ENCODE measurements around the gene GNAL.
"Not testable (repeated sequence)": the region's sequence is repeated elsewhere in the genome, so short reads cannot be mapped to it uniquely, and the experiment has no call there.

Gene GNAL

DNA sequence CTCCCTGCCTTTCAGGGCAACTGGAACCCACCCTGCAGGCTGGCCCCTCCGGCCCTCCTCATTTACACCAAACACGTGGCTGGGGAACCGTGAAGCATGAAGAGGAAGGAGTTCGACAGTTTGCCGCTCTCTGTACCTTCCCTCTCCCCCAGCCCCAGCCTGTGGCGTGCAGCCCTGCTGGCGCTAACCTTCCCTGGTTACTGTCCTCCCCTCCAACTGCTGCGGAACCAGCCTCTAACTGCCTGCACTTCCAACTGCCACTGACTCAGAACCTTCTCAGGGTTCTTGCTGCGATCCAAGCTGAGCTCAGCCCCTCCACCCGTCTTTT, 19.2 kb upstream of the GNAL start:
- DNase-seq, result no peak

DNA sequence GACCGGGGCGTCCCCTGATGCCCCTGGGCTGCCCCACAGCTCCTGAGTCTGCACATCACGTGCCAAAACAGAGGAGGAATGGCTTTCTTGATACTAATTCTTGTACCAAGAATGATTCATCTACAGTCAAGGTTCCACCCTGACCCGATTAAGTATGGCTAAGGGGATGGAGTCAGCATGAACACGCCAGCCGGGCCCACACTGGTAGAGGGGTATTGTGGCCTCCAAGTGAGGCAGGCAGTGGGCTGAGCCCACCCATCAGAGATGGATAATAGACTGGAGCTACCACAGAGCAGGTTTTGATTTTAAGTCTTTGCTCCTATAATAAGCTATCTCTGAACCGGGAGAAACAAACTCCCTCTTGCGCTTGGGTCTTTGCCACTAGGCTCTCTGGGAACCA, 17.9 kb upstream of the GNAL start:
- no peak for DNase-seq

- DNase-seq, result no peak
These were observed 16.9 kb upstream of the GNAL start for GRCh38 chr18:11672198-11672597.

DNA sequence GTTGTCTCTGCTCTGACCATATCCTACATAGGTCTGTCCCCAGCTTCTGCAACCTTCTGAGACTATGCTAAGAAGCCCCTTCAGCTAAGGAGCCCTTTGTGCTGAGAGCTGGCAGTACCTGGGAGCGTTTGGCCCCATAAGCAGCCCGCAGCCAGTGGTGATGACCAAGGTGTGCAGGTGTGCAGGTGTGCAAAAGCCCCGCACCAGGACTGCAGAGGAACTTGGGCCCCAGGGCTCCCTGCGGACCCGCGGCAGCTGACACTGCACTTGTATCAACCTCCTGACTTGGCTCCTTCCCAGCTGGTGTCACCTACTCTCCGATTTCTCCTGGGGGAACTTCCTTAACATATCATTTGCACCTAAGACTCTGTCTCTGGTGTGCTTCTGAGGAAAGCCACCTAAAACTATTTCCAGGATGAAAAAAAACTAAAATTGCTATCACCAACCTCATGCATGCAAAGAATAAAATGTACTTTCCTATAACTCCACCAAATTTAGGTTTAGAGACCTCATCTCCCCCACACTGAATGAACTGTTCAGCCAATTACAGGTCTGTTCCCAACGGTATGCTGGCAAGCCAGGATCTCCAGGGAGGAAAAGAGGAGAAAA, 16.1 kb upstream of the GNAL start:
- DNase-seq, result no peak

- DNase-seq, result no peak
These were observed 15.5 kb upstream of the GNAL start for GRCh38 chr18:11673560-11673959.

GRCh38 chr18:11674119-11674518, 14.9 kb upstream of the GNAL start:
- DNase-seq, result no peak

GRCh38 chr18:11676386-11676785, 12.7 kb upstream of the GNAL start:
- no peak for DNase-seq

DNA sequence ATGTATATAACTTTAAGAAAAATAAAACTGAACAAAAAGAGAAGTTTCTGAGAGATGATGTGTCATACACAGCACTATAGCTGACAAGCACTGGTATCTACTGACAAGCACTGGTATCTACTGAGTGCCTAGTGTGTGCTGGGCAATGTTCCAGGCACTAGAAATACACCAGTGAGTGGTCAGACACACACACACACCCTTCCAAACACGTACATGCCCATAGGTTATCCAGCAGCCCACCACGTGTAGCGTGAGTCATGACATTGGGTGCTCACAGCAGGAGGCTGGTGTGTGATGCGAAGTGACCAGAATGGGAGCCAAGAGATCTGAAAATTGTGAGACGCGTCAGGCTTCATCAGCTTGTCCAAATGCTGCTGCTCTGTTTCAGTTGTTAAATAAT, 12.2 kb upstream of the GNAL start:
- DNase-seq, result no peak

- DNase-seq, result no peak
These were observed 10.9 kb upstream of the GNAL start for GRCh38 chr18:11678211-11678610.

DNA sequence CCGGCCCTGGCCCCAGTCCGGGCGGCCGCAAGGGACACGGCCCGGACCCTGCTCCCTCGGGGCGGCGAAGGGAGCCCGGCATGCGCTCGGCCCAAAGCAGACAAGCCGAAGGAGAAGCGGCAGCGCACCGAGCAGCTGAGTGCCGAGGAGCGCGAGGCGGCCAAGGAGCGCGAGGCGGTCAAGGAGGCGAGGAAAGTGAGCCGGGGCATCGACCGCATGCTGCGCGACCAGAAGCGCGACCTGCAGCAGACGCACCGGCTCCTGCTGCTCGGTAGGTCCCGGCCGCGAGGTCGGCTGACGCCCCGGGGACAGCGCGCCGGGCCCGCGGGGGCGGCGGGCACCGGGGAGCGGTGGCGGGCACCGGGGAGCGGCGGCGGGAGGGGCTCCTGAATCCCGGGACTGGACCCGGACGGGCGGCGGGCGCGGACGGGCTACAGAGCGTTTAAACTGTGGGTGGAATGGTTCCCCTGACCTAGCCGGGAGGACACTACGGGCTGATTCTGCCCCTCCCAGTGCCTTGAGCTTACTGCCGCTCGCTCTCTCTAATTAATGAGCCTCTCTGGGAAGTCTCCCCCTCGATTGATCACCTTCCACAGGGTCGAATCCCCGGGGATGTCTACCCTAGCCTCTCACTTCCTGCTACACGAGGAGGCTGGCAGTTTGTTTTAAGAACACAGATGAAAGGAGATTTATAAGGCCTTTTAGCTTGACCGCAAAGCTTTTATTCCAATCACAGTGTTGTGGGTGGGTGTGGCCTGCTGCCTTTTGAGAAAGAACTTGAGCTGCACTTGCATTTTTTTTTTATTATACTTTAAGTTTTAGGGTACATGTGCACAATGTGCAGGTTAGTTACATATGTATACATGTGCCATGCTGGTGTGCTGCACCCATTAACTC, 853 bp downstream of the GNAL start:
- no peak for DNase-seq

DNA sequence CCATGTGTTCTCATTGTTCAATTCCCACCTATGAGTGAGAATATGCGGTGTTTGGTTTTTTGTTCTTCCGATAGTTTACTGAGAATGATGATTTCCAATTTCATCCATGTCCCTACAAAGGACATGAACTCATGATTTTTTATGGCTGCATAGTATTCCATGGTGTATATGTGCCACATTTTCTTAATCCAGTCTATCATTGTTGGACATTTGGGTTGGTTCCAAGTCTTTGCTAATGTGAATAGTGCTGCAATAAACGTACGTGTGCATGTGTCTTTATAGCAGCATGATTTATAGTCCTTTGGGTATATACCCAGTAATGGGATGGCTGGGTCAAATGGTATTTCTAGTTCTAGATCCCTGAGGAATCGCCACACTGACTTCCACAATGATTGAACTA, 1.6 kb downstream of the GNAL start:
- not testable (repeated sequence) for DNase-seq

DNA sequence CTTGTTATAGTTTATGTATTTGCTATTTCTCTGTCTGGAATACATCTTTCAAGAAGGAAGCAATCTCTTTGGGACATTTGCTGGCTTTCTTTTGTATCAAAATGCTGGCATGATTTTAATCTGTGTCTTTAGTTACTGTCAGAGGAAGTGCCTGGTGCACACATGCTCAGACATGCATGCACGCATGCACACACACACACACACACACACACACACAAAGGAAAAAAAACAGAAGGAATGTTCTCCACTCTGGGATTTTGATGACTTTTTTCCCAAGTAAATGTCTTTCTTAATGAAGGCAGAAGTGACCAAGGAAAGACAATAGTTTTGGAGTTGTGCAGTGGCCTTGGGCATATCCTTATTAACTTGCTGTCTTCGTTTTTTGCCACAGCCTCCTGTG, 6.7 kb downstream of the GNAL start:
- no peak for DNase-seq

DNA sequence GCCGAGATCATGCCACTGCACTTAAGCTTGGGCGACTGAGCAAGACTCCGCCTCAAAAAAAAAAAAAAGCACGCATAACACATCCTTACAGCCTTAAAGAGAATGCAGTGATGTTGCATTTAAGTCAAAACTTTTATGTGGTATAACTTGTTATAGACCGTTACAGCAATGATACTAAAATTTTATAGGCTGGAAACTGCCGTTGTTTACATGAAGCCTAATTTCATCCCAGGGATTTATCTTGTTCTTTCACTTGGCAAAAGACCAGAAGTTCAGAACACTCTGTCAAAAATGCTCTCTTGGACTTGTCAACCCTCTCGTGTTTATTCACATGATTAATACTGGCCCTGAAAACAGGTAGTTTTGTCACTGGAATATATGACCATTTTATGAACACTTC, 7.4 kb downstream of the GNAL start:
- no peak for DNase-seq

GRCh38 chr18:11700876-11701275, 11.8 kb downstream of the GNAL start:
- DNase-seq, result no peak

- DNase-seq, result no peak
These were observed 21.5 kb downstream of the GNAL start for GRCh38 chr18:11710578-11710977.

DNA sequence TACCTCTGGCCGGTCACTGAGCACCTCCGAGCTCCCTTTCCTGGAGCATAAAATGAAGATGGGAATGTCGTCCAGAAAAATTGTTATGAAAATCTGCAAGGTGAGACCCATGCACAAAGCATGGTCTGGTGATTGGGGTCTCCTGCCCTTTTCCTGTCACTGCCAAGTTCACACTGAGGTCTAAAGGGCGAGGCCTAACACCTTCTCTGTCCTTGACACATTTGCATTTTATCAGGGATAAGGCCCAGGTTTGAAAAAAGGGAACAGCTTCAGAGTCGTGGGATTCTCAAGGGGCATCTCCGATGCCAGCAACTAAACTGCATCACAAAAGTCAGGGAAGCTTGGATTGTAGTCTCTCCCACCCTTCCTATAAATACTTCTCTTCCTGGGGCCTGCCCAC, 24.7 kb downstream of the GNAL start:
- no peak for DNase-seq

- DNase-seq, result no peak
These were observed 25.3 kb downstream of the GNAL start for GRCh38 chr18:11714244-11714918.

DNA sequence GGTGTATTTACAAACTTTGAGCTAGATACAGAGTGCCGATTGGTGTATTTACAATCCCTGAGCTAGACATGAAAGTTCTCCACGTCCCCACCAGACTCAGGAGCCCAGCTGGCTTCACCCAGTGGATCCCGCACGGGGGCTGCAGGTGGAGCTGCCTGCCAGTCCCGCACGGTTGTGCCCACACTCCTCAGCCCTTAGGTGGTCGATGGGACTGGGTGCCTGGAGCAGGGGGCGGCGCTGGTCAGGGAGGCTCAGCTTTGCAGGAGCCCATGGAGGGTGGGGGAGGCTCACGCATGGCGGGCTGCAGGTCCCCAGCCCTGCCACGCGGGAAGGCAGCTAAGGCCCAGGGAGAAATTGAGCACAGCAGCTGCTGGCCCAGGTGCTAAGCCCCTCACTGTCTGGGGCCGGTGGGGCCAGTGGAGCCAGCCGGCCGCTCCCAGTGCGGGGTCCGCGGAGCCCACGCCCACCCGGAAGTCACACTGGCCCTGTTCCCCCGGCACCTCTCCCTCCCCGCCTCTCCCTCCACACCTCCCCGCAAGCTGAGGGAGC, 27.8 kb downstream of the GNAL start:
- DNase-seq, result not testable (repeated sequence)

GRCh38 chr18:11719050-11719449, 30.0 kb downstream of the GNAL start:
- DNase-seq, result no peak

DNA sequence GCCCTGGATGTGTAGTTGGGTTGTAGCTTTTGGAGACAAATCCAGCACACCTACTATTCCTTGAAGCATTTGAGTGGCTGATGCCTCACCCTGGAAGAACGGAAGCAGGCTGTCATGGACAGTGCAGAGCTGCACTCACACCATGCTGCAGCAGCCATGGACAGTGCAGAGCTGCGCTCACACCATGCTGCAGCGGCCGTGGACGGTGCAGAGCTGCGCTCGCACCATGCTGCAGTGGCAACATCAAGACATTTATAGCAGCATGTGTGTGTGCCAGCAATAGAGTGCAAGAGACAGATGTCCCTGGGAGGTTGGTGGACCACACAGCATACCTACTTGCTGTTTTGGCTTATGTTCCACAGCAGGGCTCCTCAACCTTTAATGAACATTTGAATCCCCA, 30.6 kb downstream of the GNAL start:
- DNase-seq, result no peak

DNA sequence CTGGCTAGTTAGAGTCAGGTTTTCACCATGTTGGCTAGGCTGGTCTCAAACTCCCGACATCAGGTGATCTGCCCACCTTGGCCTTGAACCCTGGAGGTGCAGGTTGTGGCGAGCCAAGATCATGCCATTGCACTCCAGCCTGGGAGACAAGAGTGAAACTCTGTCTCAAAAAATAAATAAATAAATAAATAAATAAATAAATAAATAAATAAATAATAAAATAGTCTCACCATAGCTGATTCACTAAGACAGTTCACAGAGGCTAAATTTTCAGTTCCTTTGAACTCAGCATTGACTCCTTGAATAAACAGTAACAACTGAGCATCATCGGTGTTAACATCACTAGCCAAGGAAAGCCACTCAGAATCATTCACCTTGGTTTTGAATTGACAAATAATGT, 32.7 kb downstream of the GNAL start:
- DNase-seq, result no peak

GRCh38 chr18:11724781-11725180, 35.7 kb downstream of the GNAL start:
- DNase-seq, result no peak

DNA sequence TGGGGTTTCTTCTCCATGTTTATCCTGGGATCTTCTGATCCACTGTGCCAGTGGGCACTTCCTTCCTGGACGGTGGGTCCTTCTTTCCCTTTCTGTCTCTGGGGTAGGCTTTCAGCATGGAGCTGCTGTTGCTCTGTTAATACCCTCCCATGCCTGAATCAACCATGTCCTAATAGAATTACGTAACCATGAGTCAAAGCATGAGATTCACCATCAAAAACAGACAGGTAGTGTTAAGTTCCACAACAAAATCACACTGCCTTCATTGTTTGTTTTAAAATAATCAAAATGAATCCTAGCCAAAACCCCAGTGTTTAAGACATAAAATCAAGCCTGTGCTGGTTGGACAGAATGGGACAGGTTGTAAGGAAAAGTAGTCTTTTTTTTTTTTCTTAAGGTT, 37.5 kb downstream of the GNAL start:
- no peak for DNase-seq

DNA sequence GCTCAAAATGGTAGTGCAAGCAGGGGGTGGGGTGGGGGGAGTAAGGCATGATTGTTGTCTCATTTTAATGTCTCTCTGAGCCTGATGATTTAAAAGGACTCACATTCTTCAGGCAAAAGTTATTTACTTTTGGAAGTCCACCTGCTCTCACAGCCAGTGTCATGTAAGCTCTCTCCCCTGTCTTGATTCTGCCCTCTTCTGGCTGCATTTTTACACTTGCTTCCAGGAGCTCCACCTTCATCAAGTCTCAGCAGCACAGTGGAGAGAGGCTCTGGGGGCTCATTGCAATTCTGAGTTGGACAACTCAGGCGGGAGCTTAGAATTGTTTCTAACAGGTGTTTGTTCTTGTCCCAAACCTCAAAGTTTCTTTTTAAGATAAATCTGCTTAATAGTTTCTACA, 39.2 kb downstream of the GNAL start:
- peak; percentile 31 for DNase-seq

Measured in kidney glomerular epithelial cell (primary cell).